Measurements from ENCODE around the gene LMO2.

- no peak for TF ChIP-seq CTCF (IDR thresholded peaks at IDR 0.05)
- TF ChIP-seq POLR2AphosphoS5 (IDR thresholded peaks at IDR 0.05; ENCODE audit: low read depth, low read length): no peak
- no peak for TF ChIP-seq SIN3A (IDR thresholded peaks at IDR 0.05; ENCODE audit: borderline replicate concordance, insufficient read depth, low read depth, low read length)
- TF ChIP-seq, protein P1, sequence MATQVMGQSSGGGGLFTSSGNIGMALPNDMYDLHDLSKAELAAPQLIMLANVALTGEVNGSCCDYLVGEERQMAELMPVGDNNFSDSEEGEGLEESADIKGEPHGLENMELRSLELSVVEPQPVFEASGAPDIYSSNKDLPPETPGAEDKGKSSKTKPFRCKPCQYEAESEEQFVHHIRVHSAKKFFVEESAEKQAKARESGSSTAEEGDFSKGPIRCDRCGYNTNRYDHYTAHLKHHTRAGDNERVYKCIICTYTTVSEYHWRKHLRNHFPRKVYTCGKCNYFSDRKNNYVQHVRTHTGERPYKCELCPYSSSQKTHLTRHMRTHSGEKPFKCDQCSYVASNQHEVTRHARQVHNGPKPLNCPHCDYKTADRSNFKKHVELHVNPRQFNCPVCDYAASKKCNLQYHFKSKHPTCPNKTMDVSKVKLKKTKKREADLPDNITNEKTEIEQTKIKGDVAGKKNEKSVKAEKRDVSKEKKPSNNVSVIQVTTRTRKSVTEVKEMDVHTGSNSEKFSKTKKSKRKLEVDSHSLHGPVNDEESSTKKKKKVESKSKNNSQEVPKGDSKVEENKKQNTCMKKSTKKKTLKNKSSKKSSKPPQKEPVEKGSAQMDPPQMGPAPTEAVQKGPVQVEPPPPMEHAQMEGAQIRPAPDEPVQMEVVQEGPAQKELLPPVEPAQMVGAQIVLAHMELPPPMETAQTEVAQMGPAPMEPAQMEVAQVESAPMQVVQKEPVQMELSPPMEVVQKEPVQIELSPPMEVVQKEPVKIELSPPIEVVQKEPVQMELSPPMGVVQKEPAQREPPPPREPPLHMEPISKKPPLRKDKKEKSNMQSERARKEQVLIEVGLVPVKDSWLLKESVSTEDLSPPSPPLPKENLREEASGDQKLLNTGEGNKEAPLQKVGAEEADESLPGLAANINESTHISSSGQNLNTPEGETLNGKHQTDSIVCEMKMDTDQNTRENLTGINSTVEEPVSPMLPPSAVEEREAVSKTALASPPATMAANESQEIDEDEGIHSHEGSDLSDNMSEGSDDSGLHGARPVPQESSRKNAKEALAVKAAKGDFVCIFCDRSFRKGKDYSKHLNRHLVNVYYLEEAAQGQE (IDR thresholded peaks at IDR 0.05; ENCODE audit: insufficient read depth in 1 of 2, low read depth in 2 of 2, low read length in 1 of 2): no peak
Measured at GRCh38 chr11:33889296-33889695, 2.6 kb downstream of the LMO2 start.
